SK-N-SH (cell line): ENCODE results near the gene CNGA2. TPM values are rescaled to one million over a fixed set of nuclear protein-coding genes. Genes with fewer than 3 reads are reported as not detected.

Source experiments
- CTCF ChIA-PET: fragments of 300-600, 350-600 bp; formaldehyde crosslinking; extraction: SDS; loops from one replicate; lab custom pipeline; 2021; lab: Yijun Ruan, JAX
- POLR2A ChIA-PET: fragments of 350-600 bp; sonication (Branson Sonifier 250); formaldehyde crosslinking; extraction: SDS; loops from one replicate; lab custom pipeline; 2020; ENCODE audit warnings: antibody characterized with exemption, inconsistent platforms; lab: Yijun Ruan, JAX
- DNase-seq: peaks from one replicate; pipeline ENCODE4 v3.0.0; 2012
- H2AFZ ChIP-seq: fragments of 200-600 bp; sonication (generic); 2 replicates; pipeline ENCODE4 v1.8.1; 2016; ENCODE audit warnings: antibody characterized with exemption, mild to moderate bottlenecking, low read depth
- H3F3A ChIP-seq: fragments of 200-600 bp; sonication (generic); replicated peaks from 2 replicates; pipeline ENCODE3; 2016; ENCODE audit warnings: antibody characterized with exemption, mild to moderate bottlenecking; ENCODE audit not compliant: insufficient read depth
- H3K27ac ChIP-seq, 2 experiments: fragments of 200-500 bp in 1 of 2; fragments of 200-600 bp in 1 of 2; sonication (Bioruptor generic) in 1 of 2; sonication (generic), shearing (Covaris generic) in 1 of 2; 2 replicates each; pipeline versions ENCODE4 v1.5.1 to v1.6.1; 2014 to 2016; ENCODE audit warnings: low read depth in 2 of 2, inconsistent platforms in 1 of 2, low read length in 1 of 2, mild to moderate bottlenecking in 1 of 2, mixed read lengths in 1 of 2
- H3K27me3 ChIP-seq: fragments of 200-600 bp; sonication (generic), shearing (Covaris generic); 2 replicates; pipeline ENCODE4 v1.6.1; 2016; ENCODE audit warnings: mixed run types; ENCODE audit not compliant: insufficient read depth
- H3K36me3 ChIP-seq, 2 experiments: fragments of 200-500 bp in 1 of 2; fragments of 200-600 bp in 1 of 2; sonication (Bioruptor generic) in 1 of 2; sonication (generic) in 1 of 2; replicated peaks in 1 of 2; 2 replicates each; pipeline versions ENCODE3 to v1.5.1; 2014 to 2016; ENCODE audit warnings: low read length in 1 of 2, mild to moderate bottlenecking in 1 of 2; ENCODE audit not compliant: insufficient read depth in 2 of 2, control insufficient read depth in 1 of 2
- H3K4me1 ChIP-seq, 2 experiments: fragments of 200-500 bp in 1 of 2; fragments of 200-600 bp in 1 of 2; sonication (Bioruptor generic) in 1 of 2; sonication (generic), shearing (Covaris generic) in 1 of 2; 2 replicates each; pipeline versions ENCODE4 v1.5.1 to v1.6.1; 2014 to 2016; ENCODE audit warnings: low read depth in 1 of 2, low read length in 1 of 2, mixed run types in 1 of 2; ENCODE audit not compliant: insufficient read depth in 2 of 2, control insufficient read depth in 1 of 2
- H3K4me2 ChIP-seq: fragments of 200-600 bp; sonication (generic), shearing (Covaris generic); 2 replicates; pipeline ENCODE4 v1.6.1; 2017; ENCODE audit warnings: mixed run types
- H3K4me3 ChIP-seq, 2 experiments: fragments of 200-500 bp in 1 of 2; fragments of 200-600 bp in 1 of 2; sonication (Bioruptor generic) in 1 of 2; sonication (generic), shearing (Covaris generic) in 1 of 2; 2 replicates each; pipeline versions ENCODE4 v1.5.1 to v1.8.1; 2014 to 2016; ENCODE audit warnings: low read depth in 2 of 2, inconsistent platforms in 1 of 2, low read length in 1 of 2, mild to moderate bottlenecking in 1 of 2, mixed read lengths in 1 of 2, moderate library complexity in 1 of 2
- H3K79me2 ChIP-seq: fragments of 200-600 bp; sonication (generic); 2 replicates; pipeline ENCODE4 v1.8.1; 2017; ENCODE audit warnings: mild to moderate bottlenecking; ENCODE audit not compliant: insufficient read depth
- H3K9ac ChIP-seq: fragments of 200-600 bp; sonication (generic); 2 replicates; pipeline ENCODE4 v1.6.1; 2017; ENCODE audit warnings: mixed run types
- H3K9me2 ChIP-seq: fragments of 200-600 bp; sonication (generic); 2 replicates; pipeline ENCODE4 v1.6.1; 2017; ENCODE audit warnings: mixed run types
- H3K9me3 ChIP-seq: fragments of 200-600 bp; sonication (generic); 2 replicates; pipeline ENCODE4 v1.6.1; 2017; ENCODE audit warnings: mixed run types, mild to moderate bottlenecking, moderate library complexity
- H4K20me1 ChIP-seq: fragments of 200-600 bp; sonication (generic); 2 replicates; pipeline ENCODE4 v1.6.1; 2017; ENCODE audit warnings: mild to moderate bottlenecking, mixed run types; ENCODE audit not compliant: insufficient read depth
- CHD2 ChIP-seq: fragments of 150-350 bp; IDR thresholded peaks from 2 replicates; pipeline ENCODE4 v1.6.1; 2018; ENCODE audit warnings: low read length; ENCODE audit not compliant: partially characterized antibody
- FOSL2 ChIP-seq: IDR thresholded peaks from 2 replicates; pipeline ENCODE4 v1.4.0; 2012; ENCODE audit warnings: low read depth, mild to moderate bottlenecking, moderate library complexity, borderline replicate concordance
- FOXJ3 ChIP-seq: sonication (generic); formaldehyde crosslinking; IDR thresholded peaks from 2 replicates; pipeline ENCODE4 v1.5.1; 2020; ENCODE audit warnings: mild to moderate bottlenecking, missing genetic modification reagents
- FOXM1 ChIP-seq: IDR thresholded peaks from 2 replicates; pipeline ENCODE4 v1.4.0; 2012; ENCODE audit warnings: low read depth, mild to moderate bottlenecking
- IRF3 ChIP-seq: fragments of 150-350 bp; IDR thresholded peaks from 2 replicates; pipeline ENCODE4 v1.6.1; 2016; ENCODE audit warnings: mild to moderate bottlenecking, low read depth, low read length
- JUND ChIP-seq: IDR thresholded peaks from 2 replicates; pipeline ENCODE4 v1.4.0; 2012
- MEF2A ChIP-seq: IDR thresholded peaks from 2 replicates; pipeline ENCODE4 v1.4.0; 2012; ENCODE audit warnings: low read depth, borderline replicate concordance
- MXI1 ChIP-seq: IDR thresholded peaks from 2 replicates; pipeline ENCODE4 v1.6.1; 2012; ENCODE audit warnings: mild to moderate bottlenecking, low read depth, low read length, improper control_type of control experiment
- NFIC ChIP-seq: IDR thresholded peaks from 2 replicates; pipeline ENCODE4 v1.4.0; 2012; ENCODE audit warnings: borderline replicate concordance
- PBX3 ChIP-seq: IDR thresholded peaks from 2 replicates; pipeline ENCODE4; 2012
- POLR2AphosphoS5 ChIP-seq: IDR thresholded peaks from 2 replicates; pipeline ENCODE4 v1.6.1; 2012; ENCODE audit warnings: low read depth, low read length
- RAD21 ChIP-seq: IDR thresholded peaks from 2 replicates; pipeline ENCODE4 v1.6.1; 2012; ENCODE audit warnings: mild to moderate bottlenecking, low read length
- REST ChIP-seq: IDR thresholded peaks from 2 replicates; pipeline ENCODE4 v1.6.1; 2012; ENCODE audit warnings: mild to moderate bottlenecking, low read depth, low read length, moderate library complexity
- RFX5 ChIP-seq: IDR thresholded peaks from 2 replicates; pipeline ENCODE4 v1.6.1; 2012; ENCODE audit warnings: mild to moderate bottlenecking, improper control_type of control experiment, low read length
- RXRA ChIP-seq: IDR thresholded peaks from 2 replicates; pipeline ENCODE4 v1.4.0; 2012; ENCODE audit warnings: low read depth, mild to moderate bottlenecking, borderline replicate concordance
- SMC3 ChIP-seq: IDR thresholded peaks from 2 replicates; pipeline ENCODE4 v1.6.1; 2012; ENCODE audit warnings: low read depth, low read length, improper control_type of control experiment
- TAF1 ChIP-seq: IDR thresholded peaks from 2 replicates; pipeline ENCODE4 v1.6.1; 2012; ENCODE audit warnings: low read depth, mild to moderate bottlenecking, low read length, moderate library complexity, borderline replicate concordance
- TEAD4 ChIP-seq: IDR thresholded peaks from 2 replicates; pipeline ENCODE4 v1.4.0; 2012; ENCODE audit warnings: mild to moderate bottlenecking, borderline replicate concordance; ENCODE audit not compliant: insufficient read depth
- USF2 ChIP-seq: fragments of 150-350 bp; IDR thresholded peaks from 2 replicates; pipeline ENCODE4 v1.6.1; 2017; ENCODE audit warnings: antibody characterized with exemption, low read length, low read depth, borderline replicate concordance
- YY1 ChIP-seq: IDR thresholded peaks from 2 replicates; pipeline ENCODE4 v1.4.0; 2012; ENCODE audit warnings: low read depth, mild to moderate bottlenecking
- WGBS: methylation state at CpG from one replicate; pipeline ENCODE4 v1.1.6; 2017; ENCODE audit warnings: low lambda C conversion rate; 5-methylcytosine and 5-hydroxymethylcytosine counted together
- polyA plus RNA-seq, 3 experiments: library from polyadenylated mRNA; depleted of rRNA; stranded (reverse); fragments of >200 nt; gene quantifications; 2 replicates each; pipeline ENCODE4 v1.2.3, GENCODE V29; 2012

The CNGA2 gene
- polyA plus RNA-seq, 1 of the 3 experiments (the other 2 are of a cell fraction) = not detected

GRCh38 chrX:151741606-151742005 lies 7.1 kb downstream of the CNGA2 start (continued):
- TF ChIP-seq FOXJ3 (CRISPR knock-in tag) = no peak
- TF ChIP-seq FOSL2 = no peak
- TF ChIP-seq SMC3 = no peak
- TF ChIP-seq MXI1 = no peak
- TF ChIP-seq CHD2 = no peak
- TF ChIP-seq RAD21 = no peak
- TF ChIP-seq POLR2AphosphoS5 = no peak
- TF ChIP-seq, all 33 proteins: peak for 0

GRCh38 chrX:151742311-151742710 lies 7.8 kb downstream of the CNGA2 start:
- H3K27me3 ChIP-seq = peaks cover 21% of the 10 kb centered on the region; the same call in 1 of the 2 replicates
- H3K79me2 ChIP-seq = no peaks in the 10 kb centered on the region
- POLR2A ChIA-PET = no interaction called here
- H3K9me2 ChIP-seq = no peaks in the 10 kb centered on the region
- no peak overlapping the region for H3K27ac ChIP-seq
- TF ChIP-seq RFX5 (no peak), REST (no peak), IRF3 (no peak), FOXM1 (no peak), JUND (no peak), USF2 (no peak), RXRA (no peak), TAF1 (no peak), POLR2AphosphoS5 (no peak), PBX3 (no peak), MEF2A (no peak), NFIC (no peak), CHD2 (no peak), YY1 (no peak), TEAD4 (no peak)
- 59% methylated on average over 4 of the region's 5 CpGs for WGBS
- H2AFZ ChIP-seq = no peak overlapping the region
- no peaks in the 10 kb centered on the region for H4K20me1 ChIP-seq
- DNase-seq = no peak
- no peaks in the 10 kb centered on the region for H3F3A ChIP-seq
- no peaks in the 10 kb centered on the region for H3K9me3 ChIP-seq
- CTCF ChIA-PET = no interaction called here
- no peak overlapping the region for H3K4me2 ChIP-seq
- no peaks in the 10 kb centered on the region for H3K4me1 ChIP-seq
- no peak overlapping the region for H3K9ac ChIP-seq
- H3K36me3 ChIP-seq = no peaks in the 10 kb centered on the region
- no peak overlapping the region for H3K4me3 ChIP-seq
